Measurements from ENCODE around the gene CASKIN2. TPM values are rescaled to one million over a fixed set of nuclear protein-coding genes. Genes with fewer than 3 reads are reported as not detected.
"Not testable (repeated sequence)": the region's sequence is repeated elsewhere in the genome, so short reads cannot be mapped to it uniquely, and the experiment has no call there.

Gene CASKIN2
- total and polyA plus RNA-seq, 9 donors, result 11.4 to 27.9 (median 23.8) TPM

GRCh38 chr17:75454672-75455071 lies 60.7 kb downstream of the CASKIN2 start:
- H3K9me3 ChIP-seq (replicated peaks; ENCODE audit: control insufficient read depth, low read depth, low read length); H3K27me3 ChIP-seq (ENCODE audit: control insufficient read depth, insufficient read depth, low read length); H3K4me3 ChIP-seq (ENCODE audit: low read length); H3K36me3 ChIP-seq (ENCODE audit: control insufficient read depth, insufficient read depth, low read length); H3K27ac ChIP-seq (ENCODE audit: low read length); DNase-seq: not testable (repeated sequence)
- no CpG with 5 or more reads among the region's 3 CpGs for WGBS (ENCODE audit: insufficient coverage)
- peaks cover 17% of the 10 kb centered on the region for H3K4me1 ChIP-seq (ENCODE audit: control insufficient read depth, insufficient read depth, low read length)

GRCh38 chr17:75454193-75454592 lies 61.1 kb downstream of the CASKIN2 start:
- no peaks in the 10 kb centered on the region for H3K9me3 ChIP-seq (replicated peaks; ENCODE audit: control insufficient read depth, low read depth, low read length)
- DNase-seq, result no peak
- H3K4me1 ChIP-seq (ENCODE audit: control insufficient read depth, insufficient read depth, low read length), result peaks cover 13% of the 10 kb centered on the region
- H3K27me3 ChIP-seq (ENCODE audit: control insufficient read depth, insufficient read depth, low read length), result no peaks in the 10 kb centered on the region
- no peak overlapping the region for H3K4me3 ChIP-seq (ENCODE audit: low read length)
- no peaks in the 10 kb centered on the region for H3K36me3 ChIP-seq (ENCODE audit: control insufficient read depth, insufficient read depth, low read length)
- H3K27ac ChIP-seq (ENCODE audit: low read length), result no peak overlapping the region

DNA sequence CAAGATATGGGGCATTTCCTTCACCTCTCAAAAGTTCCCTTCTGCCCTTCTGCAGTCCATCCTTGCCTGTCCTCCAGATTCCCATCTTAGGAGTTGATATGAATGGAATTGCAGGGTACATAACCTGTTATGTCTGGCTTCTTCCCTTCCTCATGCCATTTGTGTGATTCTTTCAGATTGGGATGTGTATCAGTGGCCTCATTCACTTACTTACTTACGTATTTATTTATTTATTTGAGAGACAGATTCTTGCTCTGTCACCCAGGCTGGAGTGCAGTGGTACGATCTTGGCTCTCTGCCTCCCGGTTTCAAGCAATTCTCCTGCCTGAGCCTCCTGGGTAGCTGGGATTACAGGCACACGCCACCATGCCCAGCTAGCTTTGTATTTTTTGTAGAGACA lies 65.1 kb downstream of the CASKIN2 start:
- H3K4me3 ChIP-seq (ENCODE audit: low read length), result no peak overlapping the region
- WGBS (ENCODE audit: insufficient coverage), result 93% methylated on average over 2 of the region's 4 CpGs
- DNase-seq, result no peak
- no peaks in the 10 kb centered on the region for H3K36me3 ChIP-seq (ENCODE audit: control insufficient read depth, insufficient read depth, low read length)
- H3K27ac ChIP-seq (ENCODE audit: low read length), result no peak overlapping the region
- H3K27me3 ChIP-seq (ENCODE audit: control insufficient read depth, insufficient read depth, low read length), result no peaks in the 10 kb centered on the region
- H3K4me1 ChIP-seq (ENCODE audit: control insufficient read depth, insufficient read depth, low read length), result no peaks in the 10 kb centered on the region
- H3K9me3 ChIP-seq (replicated peaks; ENCODE audit: control insufficient read depth, low read depth, low read length), result no peaks in the 10 kb centered on the region

Other genes starting within 250 kb of the CASKIN2 start
- 9.4 TPM for gene MIF4GD, start 244.3 kb downstream of the CASKIN2 start, total RNA-seq
- gene MIF4GD, start 244.3 kb downstream of the CASKIN2 start, polyA plus RNA-seq (ENCODE audit: insufficient read depth in 1 of 8, insufficient read length in 8 of 8, low replicate concordance in 1 of 8), result 10 to 100 TPM in 7 of 8 donors, 1 to 10 TPM in 1; 9.9 to 14.8 (median 12.6) TPM
- 7.0 TPM for gene SLC25A19, start 226.1 kb downstream of the CASKIN2 start, total RNA-seq
- gene SLC25A19, start 226.1 kb downstream of the CASKIN2 start, polyA plus RNA-seq (ENCODE audit: insufficient read depth in 1 of 8, insufficient read length in 8 of 8, low replicate concordance in 1 of 8), result 1 to 10 TPM; 6.1 to 8.3 (median 7.3) TPM
- 88.4 TPM for gene GRB2, start 109.9 kb downstream of the CASKIN2 start, total RNA-seq
- gene GRB2, start 109.9 kb downstream of the CASKIN2 start, polyA plus RNA-seq (ENCODE audit: insufficient read depth in 1 of 8, insufficient read length in 8 of 8, low replicate concordance in 1 of 8), result 100 to 1,000 TPM; 125 to 162 (median 148) TPM
- 31.5 TPM for gene TMEM94, start 58.9 kb downstream of the CASKIN2 start, total RNA-seq
- 10 to 100 TPM; 47.1 to 67.8 (median 60.4) TPM for gene TMEM94, start 58.9 kb downstream of the CASKIN2 start, polyA plus RNA-seq (ENCODE audit: insufficient read depth in 1 of 8, insufficient read length in 8 of 8, low replicate concordance in 1 of 8)
- gene TSEN54, start 991 bp upstream of the CASKIN2 start, total RNA-seq, result 21.0 TPM
- 10 to 100 TPM; 12.5 to 27.3 (median 20.2) TPM for gene TSEN54, start 991 bp upstream of the CASKIN2 start, polyA plus RNA-seq (ENCODE audit: insufficient read depth in 1 of 8, insufficient read length in 8 of 8, low replicate concordance in 1 of 8)
- 4.3 TPM for gene LLGL2, start 10.2 kb upstream of the CASKIN2 start, total RNA-seq
- 10 to 100 TPM in 1 of 8 donors, 1 to 10 TPM in 7; 2.1 to 12.1 (median 4.7) TPM for gene LLGL2, start 10.2 kb upstream of the CASKIN2 start, polyA plus RNA-seq (ENCODE audit: insufficient read depth in 1 of 8, insufficient read length in 8 of 8, low replicate concordance in 1 of 8)
- gene MYO15B, start 72.3 kb upstream of the CASKIN2 start, total RNA-seq, result 77.4 TPM
- 100 to 1,000 TPM in 5 of 8 donors, 10 to 100 TPM in 3; 52.9 to 147 (median 119) TPM for gene MYO15B, start 72.3 kb upstream of the CASKIN2 start, polyA plus RNA-seq (ENCODE audit: insufficient read depth in 1 of 8, insufficient read length in 8 of 8, low replicate concordance in 1 of 8)
- 10.8 TPM for gene SMIM5, start 117.9 kb upstream of the CASKIN2 start, total RNA-seq
- 10 to 100 TPM in 1 of 8 donors, 1 to 10 TPM in 7; 4.0 to 12.1 (median 7.8) TPM for gene SMIM5, start 117.9 kb upstream of the CASKIN2 start, polyA plus RNA-seq (ENCODE audit: insufficient read depth in 1 of 8, insufficient read length in 8 of 8, low replicate concordance in 1 of 8)
- gene RECQL5, start 151.6 kb upstream of the CASKIN2 start, total RNA-seq, result 14.5 TPM
- gene RECQL5, start 151.6 kb upstream of the CASKIN2 start, polyA plus RNA-seq (ENCODE audit: insufficient read depth in 1 of 8, insufficient read length in 8 of 8, low replicate concordance in 1 of 8), result 10 to 100 TPM; 12.0 to 20.8 (median 16.9) TPM
- 79.7 TPM for gene SAP30BP, start 151.8 kb upstream of the CASKIN2 start, total RNA-seq
- gene SAP30BP, start 151.8 kb upstream of the CASKIN2 start, polyA plus RNA-seq (ENCODE audit: insufficient read depth in 1 of 8, insufficient read length in 8 of 8, low replicate concordance in 1 of 8), result 10 to 100 TPM; 63.7 to 80.1 (median 76.8) TPM
- 1.6 TPM for gene ITGB4, start 205.9 kb upstream of the CASKIN2 start, total RNA-seq
- 10 to 100 TPM in 1 of 8 donors, 1 to 10 TPM in 7; 3.1 to 16.7 (median 6.5) TPM for gene ITGB4, start 205.9 kb upstream of the CASKIN2 start, polyA plus RNA-seq (ENCODE audit: insufficient read depth in 1 of 8, insufficient read length in 8 of 8, low replicate concordance in 1 of 8)
- gene GALK1, start 249.7 kb upstream of the CASKIN2 start, total RNA-seq, result 27.7 TPM
- 10 to 100 TPM; 28.2 to 38.5 (median 32.1) TPM for gene GALK1, start 249.7 kb upstream of the CASKIN2 start, polyA plus RNA-seq (ENCODE audit: insufficient read depth in 1 of 8, insufficient read length in 8 of 8, low replicate concordance in 1 of 8)